Effector memory CD8-positive, alpha-beta T cell (primary cell): ENCODE data around the gene NECTIN1.
A peak's percentile ranks its signal among the peaks of the same experiment; 100 is the strongest.

Experiments used
- ATAC-seq: fragments of 150-1000 bp; cut with Tn5 transposase; replicated peaks from 2 replicates; pipeline ENCODE4 v1.10.0; 2021; ENCODE audit warnings: mild to moderate bottlenecking, moderate library complexity
- DNase-seq, 3 experiments: peaks; one replicate each; pipeline ENCODE4 v3.0.0; 2021
- H3K27ac Mint-ChIP-seq, 2 donors: one replicate each; pipeline ENCODE4 v1.8.0; 2022; ENCODE audit warnings: mild to moderate bottlenecking in 2 of 2, mixed read lengths in 2 of 2, moderate library complexity in 2 of 2
- H3K27me3 Mint-ChIP-seq, 2 donors: one replicate each; pipeline ENCODE4 v1.8.0; 2022; ENCODE audit warnings: mixed read lengths in 2 of 2
- H3K36me3 Mint-ChIP-seq: one replicate; pipeline ENCODE4 v1.8.0; 2022; ENCODE audit warnings: mild to moderate bottlenecking, moderate library complexity, mixed read lengths; ENCODE audit not compliant: insufficient read depth
- H3K4me1 Mint-ChIP-seq, 2 donors: one replicate each; pipeline ENCODE4 v1.8.0; 2022; ENCODE audit warnings: low read depth in 2 of 2, mixed read lengths in 2 of 2
- H3K4me3 Mint-ChIP-seq, 2 donors: one replicate each; pipeline ENCODE4 v1.8.0; 2022; ENCODE audit warnings: mild to moderate bottlenecking in 2 of 2, mixed read lengths in 2 of 2, moderate library complexity in 2 of 2
- H3K9me3 Mint-ChIP-seq, 2 donors: one replicate each; pipeline ENCODE4 v1.8.0; 2022; ENCODE audit warnings: mixed read lengths in 2 of 2

NECTIN1 gene

DNA sequence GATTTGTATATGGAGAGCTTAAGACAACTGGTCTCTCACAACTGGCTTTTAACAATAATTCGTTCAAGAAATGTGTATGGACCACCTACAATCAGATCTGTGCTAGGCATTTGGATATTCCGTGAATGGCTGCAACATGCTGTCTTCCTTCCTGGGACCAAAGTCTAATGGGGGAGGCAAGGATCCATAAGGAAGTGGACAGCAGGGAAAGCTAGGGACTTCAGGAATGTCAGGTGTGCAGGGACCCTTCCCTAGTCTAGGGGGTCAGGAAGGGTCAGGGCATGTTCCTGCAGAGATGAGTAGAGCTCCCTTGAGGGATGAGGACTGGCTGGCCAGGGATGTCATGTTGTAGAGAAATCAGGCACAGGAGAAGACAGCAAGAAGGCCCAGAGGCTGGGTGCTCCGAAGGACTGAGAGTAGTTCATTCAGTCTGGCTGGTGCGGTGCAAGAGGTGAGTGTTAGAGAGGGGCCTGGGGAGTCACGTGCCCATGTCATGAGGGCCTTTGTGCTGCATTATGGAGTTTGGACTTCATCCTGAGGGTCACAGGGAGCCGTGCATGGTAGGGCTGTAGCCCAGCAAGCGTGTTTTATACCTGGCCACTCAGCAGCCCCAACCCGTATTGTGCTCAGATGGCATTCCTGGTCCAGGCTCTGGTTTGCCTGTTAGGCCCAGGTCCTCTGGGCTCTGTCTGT is 8.5 kb upstream of the NECTIN1 start:
- Mint-ChIP-seq H3K9me3 (no peaks in the 10 kb centered on the region), H3K4me1 (peaks cover 3 to 5% of the 10 kb centered on the region in 2 donors), H3K27me3 (peaks cover 58 to 87% of the 10 kb centered on the region in 2 donors), H3K36me3 (no peaks in the 10 kb centered on the region), H3K27ac (no peak overlapping the region), H3K4me3 (no peak overlapping the region)
- no peak for DNase-seq
- no peak for ATAC-seq

DNA sequence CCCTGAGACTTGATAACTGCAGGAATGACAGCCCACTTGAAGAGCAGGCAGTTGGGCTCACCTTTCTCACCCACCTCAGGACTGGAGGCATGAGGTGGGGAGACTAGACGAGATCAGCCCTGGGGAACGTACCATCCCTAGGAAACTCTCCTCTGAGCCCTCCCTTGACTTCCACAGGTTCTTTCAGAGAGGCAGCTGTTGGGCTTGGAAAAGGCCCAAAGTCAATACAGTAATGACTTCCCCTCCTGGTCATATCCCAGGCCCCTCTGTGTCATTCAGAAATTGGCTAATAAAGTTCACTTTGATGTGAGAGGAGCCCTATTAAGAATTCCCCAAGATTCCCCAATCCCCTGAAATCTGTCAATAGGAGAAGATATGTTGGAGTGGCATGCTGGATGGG is 5.8 kb upstream of the NECTIN1 start:
- peaks cover 3% of the 10 kb centered on the region for H3K36me3 Mint-ChIP-seq
- H3K27ac Mint-ChIP-seq: no peak overlapping the region
- H3K27me3 Mint-ChIP-seq: peaks cover 55 to 82% of the 10 kb centered on the region in 2 donors
- DNase-seq: no peak
- no peak for ATAC-seq
- peaks cover 0 to 5% of the 10 kb centered on the region in 2 donors for H3K4me1 Mint-ChIP-seq
- no peak overlapping the region for H3K4me3 Mint-ChIP-seq
- no peaks in the 10 kb centered on the region for H3K9me3 Mint-ChIP-seq

DNA sequence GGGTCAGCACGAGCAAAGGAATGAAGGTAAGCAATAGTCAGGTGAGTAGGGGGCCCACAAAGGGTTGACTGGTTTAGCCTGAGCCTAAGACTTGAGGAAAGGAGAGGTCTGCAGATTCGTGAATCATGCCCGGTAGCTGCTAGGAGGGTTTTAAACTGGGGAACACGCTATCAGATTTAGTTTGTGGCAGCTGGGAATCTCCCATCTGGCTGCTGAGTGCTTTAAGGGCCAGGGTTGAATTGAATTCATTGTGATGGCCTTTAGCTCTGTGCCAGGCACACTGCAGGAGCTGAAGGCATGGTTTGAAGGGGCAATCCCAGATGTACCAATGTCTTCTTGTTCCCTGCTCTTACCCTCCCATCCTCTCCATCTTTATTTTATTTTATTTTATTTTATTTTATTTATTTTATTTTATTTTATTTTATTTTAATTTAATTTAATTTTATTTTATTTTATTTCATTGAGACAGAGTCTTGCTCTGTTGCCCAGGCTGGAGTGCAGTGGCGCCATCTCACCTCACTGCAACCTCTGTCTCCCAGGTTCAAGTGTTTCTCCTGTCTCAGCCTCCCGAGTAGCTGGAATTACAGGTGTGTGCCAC is 1.9 kb upstream of the NECTIN1 start:
- H3K4me1 Mint-ChIP-seq: peaks cover 5 to 17% of the 10 kb centered on the region in 2 donors
- no peak overlapping the region for H3K27ac Mint-ChIP-seq
- DNase-seq (no peak), ATAC-seq (no peak)
- H3K9me3 Mint-ChIP-seq: no peaks in the 10 kb centered on the region
- no peak overlapping the region for H3K4me3 Mint-ChIP-seq
- peaks cover 31 to 51% of the 10 kb centered on the region in 2 donors for H3K27me3 Mint-ChIP-seq
- H3K36me3 Mint-ChIP-seq: peaks cover 3% of the 10 kb centered on the region

DNA sequence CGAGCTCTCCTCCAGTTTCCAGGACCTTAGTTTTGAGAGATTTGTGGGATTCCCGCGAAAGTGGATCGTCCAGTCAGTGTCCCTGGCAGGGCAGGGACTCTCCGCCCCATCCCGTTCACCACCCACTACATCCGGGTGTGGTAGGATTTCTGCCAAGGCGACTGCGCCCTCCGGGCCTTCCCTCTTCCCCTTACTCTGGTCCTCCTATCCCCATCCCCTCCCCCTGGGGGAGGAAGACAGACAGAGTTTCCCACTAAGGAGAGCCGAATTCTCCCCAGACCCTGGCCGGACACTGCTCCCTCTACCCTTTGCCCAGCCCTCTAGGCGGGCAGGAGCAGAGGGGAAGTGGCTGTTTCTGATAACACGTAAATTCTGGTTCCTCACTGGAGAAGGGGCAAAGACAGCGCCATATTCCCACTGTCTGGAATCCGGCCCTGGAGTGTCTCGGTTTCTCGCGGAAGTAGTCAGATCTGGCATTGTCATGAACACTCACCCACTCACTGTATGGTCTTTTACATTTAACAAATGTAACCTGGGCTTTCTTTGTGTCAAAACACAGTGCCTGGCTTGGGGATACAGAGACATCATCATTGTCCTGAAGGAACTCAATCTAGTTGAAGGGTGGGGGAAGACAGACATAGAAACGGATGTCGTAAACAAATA is 1.1 kb upstream of the NECTIN1 start:
- H3K4me1 Mint-ChIP-seq: peaks cover 5 to 19% of the 10 kb centered on the region in 2 donors
- H3K36me3 Mint-ChIP-seq: peaks cover 3% of the 10 kb centered on the region
- H3K9me3 Mint-ChIP-seq: no peaks in the 10 kb centered on the region
- peak in 1 of 3 experiments; percentile 15 for DNase-seq
- H3K27ac Mint-ChIP-seq: peak overlapping the region in 1 of 2 donors; percentile 39
- peak overlapping the region; percentile 77 to 92 for H3K4me3 Mint-ChIP-seq
- H3K27me3 Mint-ChIP-seq: peaks cover 31 to 43% of the 10 kb centered on the region in 2 donors
- ATAC-seq: no peak

DNA sequence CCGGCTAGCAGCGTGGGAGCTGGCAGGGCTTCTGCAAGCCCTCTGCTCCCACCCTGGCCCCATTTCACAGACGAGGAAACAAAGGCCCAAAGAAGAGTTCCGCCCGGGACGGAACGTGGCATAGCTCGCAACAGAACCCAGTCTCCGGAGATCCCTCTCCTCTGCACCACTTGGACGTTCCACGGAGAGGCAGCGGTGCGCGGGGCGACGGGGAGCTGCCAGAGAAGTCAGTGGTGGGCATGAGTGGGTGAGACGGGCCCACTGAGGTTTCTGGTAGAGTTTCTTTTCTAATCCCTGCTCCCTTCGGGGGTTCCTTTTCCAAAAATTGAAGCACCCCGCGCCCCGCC is 554 bp upstream of the NECTIN1 start:
- Mint-ChIP-seq H3K4me3 (peak overlapping the region; percentile 77 to 92), H3K36me3 (peaks cover 3% of the 10 kb centered on the region), H3K9me3 (no peaks in the 10 kb centered on the region), H3K27ac (peak overlapping the region in 1 of 2 donors; percentile 39), H3K27me3 (peaks cover 30 to 39% of the 10 kb centered on the region in 2 donors), H3K4me1 (peaks cover 5 to 19% of the 10 kb centered on the region in 2 donors)
- DNase-seq (no peak), ATAC-seq (peak; percentile 21)

DNA sequence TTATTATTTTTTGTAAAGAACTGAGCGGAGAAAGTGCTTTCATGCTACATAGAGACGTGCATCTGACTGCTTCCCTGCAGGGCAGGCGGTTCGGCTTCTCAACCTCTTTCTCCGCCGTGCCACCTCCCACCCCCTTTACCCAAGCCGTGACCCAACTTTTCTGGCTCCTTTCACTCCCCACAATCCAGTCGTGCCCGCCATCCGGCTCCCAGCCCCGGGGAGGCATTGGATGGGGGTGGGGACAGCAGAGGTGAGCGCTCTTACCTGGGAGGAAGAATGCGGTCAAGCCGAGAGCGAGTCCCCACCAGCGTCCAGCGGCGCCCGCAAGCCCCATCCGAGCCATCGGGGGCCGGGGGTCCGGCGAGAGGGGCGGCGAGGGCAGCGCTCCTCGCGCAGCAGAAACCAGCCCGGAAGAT is 781 bp downstream of the NECTIN1 start:
- Mint-ChIP-seq H3K27me3 (peaks cover 17 to 26% of the 10 kb centered on the region in 2 donors), H3K4me1 (peaks cover 5 to 19% of the 10 kb centered on the region in 2 donors), H3K9me3 (no peaks in the 10 kb centered on the region), H3K27ac (peak overlapping the region; percentile 28 to 53), H3K4me3 (peak overlapping the region; percentile 92), H3K36me3 (peaks cover 7% of the 10 kb centered on the region)
- DNase-seq (no peak), ATAC-seq (no peak)

DNA sequence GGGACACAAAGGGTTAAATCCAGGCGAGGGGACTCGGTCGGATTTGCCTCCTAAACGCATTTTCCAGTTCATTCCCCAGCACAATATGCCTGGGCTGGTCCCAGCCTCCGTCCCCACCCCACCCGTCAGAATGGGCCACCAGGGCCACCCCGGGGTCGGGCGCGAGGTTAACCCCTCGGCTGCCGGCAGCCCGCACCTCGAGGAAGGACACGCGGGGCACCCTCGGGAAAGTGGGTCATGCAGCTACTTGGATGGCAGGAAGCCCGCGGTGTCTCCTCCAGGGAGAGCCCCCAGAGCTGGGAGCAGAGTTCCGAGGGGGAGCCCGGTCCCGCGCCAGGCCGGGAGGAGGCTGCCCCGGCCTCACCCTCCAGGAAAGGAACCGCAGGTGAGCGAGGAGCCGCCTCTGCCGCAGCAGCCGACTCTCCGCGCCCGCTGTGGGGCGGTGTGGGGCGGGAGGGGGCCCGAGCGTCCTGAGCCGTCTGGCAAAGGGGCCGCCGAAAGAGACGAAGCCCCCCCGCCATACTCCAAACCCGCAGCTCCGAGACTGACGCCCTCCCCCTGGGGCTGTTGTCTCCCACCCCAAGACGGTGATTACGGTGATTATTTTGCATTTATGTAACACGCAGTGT is 1.4 kb downstream of the NECTIN1 start:
- Mint-ChIP-seq H3K36me3 (peaks cover 9% of the 10 kb centered on the region), H3K27ac (peak overlapping the region; percentile 28 to 53), H3K9me3 (no peaks in the 10 kb centered on the region), H3K4me3 (peak overlapping the region; percentile 92), H3K4me1 (peaks cover 5 to 19% of the 10 kb centered on the region in 2 donors), H3K27me3 (peaks cover 15 to 23% of the 10 kb centered on the region in 2 donors)
- ATAC-seq (no peak), DNase-seq (peak in 2 of 3 experiments; percentile 8 to 18)

DNA sequence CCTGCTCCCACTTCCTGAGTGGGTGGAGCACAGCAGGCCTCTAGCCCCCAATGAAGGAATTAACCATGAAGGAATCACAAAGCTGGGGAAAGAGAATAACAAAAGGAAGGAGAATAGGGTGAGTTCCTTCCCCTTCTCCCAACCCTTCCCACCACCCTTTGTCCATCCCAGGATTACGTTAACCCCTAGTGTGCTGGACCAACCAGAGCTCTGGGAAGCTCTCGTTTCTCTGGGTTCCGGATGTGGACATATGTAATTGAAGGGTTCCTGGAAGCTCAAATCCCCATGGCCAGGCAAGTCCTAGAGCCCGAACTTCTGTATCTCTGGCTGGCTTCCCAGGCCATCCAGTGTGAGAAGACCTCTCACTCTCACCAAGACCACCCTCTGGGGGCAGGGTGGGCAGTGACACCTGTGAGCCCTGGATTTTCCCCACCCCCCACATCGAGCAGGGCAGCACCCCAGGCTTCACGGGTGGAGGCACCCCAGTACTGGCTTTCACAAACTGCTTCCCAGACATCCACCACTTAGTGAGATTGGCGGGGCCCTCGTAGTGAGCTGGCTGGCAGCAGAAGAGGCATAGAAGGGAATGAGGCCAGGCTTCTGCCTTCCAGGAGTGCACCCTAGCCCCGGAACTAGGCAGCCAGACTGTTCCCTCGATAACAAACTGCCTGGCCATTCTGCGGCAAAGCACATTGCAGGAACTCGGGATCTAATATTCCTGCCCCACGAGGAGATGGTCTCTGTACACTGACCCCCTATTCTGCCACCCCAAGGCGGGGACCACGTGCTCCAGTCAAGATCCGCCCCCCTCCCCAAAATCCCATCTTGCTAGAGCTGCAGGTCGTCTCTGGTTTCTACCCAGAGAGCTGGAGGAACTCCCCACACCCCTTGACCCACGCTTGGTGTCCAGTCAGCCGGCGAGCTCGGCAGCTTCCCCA is 2.1 kb downstream of the NECTIN1 start:
- Mint-ChIP-seq H3K27me3 (peaks cover 23 to 29% of the 10 kb centered on the region in 2 donors), H3K4me3 (peak overlapping the region; percentile 51 to 92), H3K36me3 (peaks cover 9% of the 10 kb centered on the region), H3K9me3 (no peaks in the 10 kb centered on the region), H3K4me1 (peaks cover 5 to 24% of the 10 kb centered on the region in 2 donors), H3K27ac (no peak overlapping the region)
- DNase-seq (no peak), ATAC-seq (no peak)

DNA sequence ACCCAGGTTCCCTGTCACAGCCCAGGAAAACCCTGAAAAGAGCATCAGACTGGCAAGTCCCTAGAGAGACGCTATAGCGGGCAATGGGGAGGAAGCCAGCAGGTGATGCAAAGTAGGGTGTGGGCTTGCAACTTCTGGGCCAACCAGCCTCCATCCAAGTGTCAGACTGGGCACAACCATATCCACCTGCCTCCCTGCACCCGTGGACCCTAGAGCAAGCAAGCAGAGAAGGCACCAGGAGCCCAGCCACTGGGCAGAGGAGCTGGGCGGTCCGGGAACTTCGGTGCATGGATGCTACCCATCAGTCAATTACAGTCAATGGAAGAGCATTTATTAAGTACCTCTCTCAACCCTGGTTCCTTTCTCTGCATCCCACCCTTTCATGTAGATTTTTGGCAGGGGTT is 2.8 kb downstream of the NECTIN1 start:
- peak overlapping the region; percentile 12 to 19 for H3K4me3 Mint-ChIP-seq
- DNase-seq (no peak), ATAC-seq (no peak)
- H3K4me1 Mint-ChIP-seq: peaks cover 5 to 24% of the 10 kb centered on the region in 2 donors
- peaks cover 19 to 26% of the 10 kb centered on the region in 2 donors for H3K27me3 Mint-ChIP-seq
- no peaks in the 10 kb centered on the region for H3K9me3 Mint-ChIP-seq
- H3K27ac Mint-ChIP-seq: no peak overlapping the region
- H3K36me3 Mint-ChIP-seq: peaks cover 9% of the 10 kb centered on the region

DNA sequence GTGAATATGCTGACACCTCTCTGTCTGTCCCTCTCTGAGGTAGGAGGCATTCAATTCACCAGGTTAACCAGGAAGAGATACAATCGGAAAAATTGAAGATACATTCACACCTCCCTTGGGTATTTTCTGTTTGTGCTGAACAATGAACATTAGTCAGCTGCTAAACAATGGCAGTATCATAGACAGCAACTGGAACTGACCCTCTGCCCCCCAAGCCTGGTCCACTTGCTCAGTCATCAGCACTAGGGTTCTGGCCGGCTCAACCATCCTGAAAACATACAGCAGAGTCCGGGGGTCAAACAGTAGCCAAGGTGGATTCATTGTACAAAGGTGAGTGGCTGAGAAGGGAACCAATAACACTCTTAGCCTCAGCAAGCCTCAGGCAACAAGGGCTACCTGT is 4.0 kb downstream of the NECTIN1 start:
- H3K27me3 Mint-ChIP-seq: peaks cover 10 to 18% of the 10 kb centered on the region in 2 donors
- peaks cover 8% of the 10 kb centered on the region for H3K36me3 Mint-ChIP-seq
- no peak for ATAC-seq
- H3K27ac Mint-ChIP-seq: no peak overlapping the region
- H3K4me1 Mint-ChIP-seq: peaks cover 5 to 24% of the 10 kb centered on the region in 2 donors
- no peak overlapping the region for H3K4me3 Mint-ChIP-seq
- H3K9me3 Mint-ChIP-seq: no peaks in the 10 kb centered on the region
- no peak for DNase-seq

DNA sequence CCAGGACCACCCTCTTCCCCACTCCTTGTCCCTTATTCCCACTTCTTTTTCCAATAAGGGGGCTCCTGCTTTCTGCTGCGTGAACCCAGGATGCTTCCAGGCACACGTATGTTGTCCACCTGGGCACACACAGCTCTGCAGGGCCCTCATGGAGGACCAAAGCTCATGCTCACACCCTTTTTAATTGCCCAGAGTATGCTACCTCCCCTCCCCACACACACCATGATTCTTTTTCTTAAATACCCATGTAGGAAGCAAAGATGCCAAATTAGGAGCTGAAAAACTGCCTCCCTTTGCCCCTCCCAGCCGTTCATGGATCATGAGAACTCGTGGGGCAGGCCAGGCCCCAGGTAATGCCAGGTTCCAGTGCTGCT is 5.1 kb downstream of the NECTIN1 start:
- Mint-ChIP-seq H3K4me1 (peaks cover 5 to 20% of the 10 kb centered on the region in 2 donors), H3K27ac (no peak overlapping the region), H3K36me3 (peaks cover 8% of the 10 kb centered on the region), H3K27me3 (peaks cover 10 to 23% of the 10 kb centered on the region in 2 donors), H3K4me3 (no peak overlapping the region), H3K9me3 (no peaks in the 10 kb centered on the region)
- ATAC-seq (no peak), DNase-seq (no peak)

DNA sequence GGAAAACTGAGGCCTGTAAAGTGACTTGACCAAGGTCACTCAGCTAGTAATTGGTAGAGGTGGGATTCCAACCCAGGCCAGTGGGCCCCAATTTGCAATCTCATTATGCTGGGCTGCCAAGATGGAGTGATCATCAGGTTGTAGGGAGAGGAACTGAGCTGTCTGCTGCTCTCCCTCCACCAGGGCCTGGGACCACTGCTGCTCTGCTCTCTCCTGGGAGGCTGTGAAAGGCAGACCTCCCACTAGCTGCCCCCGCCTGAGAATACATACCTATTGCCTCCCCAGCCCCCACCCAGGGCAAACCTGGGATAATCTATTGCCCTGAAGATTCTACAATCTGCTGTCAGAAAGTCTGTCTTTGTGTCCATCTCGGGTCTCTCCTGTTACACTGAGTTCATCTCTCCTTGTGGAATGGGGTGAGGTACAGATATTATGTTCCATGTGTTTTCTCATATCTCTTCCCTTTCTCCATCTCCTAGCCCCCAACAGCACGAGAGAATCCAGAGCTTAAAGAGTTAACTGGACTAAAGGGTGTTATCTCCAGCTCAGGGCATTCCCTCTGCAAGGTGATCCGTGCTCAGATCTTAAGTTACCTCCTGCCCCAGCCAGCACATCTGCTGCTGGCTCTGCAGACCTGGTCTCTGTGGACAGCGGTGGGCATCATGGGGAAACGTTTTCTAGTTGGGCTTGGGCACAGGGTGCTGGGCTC is 5.6 kb downstream of the NECTIN1 start:
- no peaks in the 10 kb centered on the region for H3K9me3 Mint-ChIP-seq
- ATAC-seq: no peak
- peaks cover 10 to 23% of the 10 kb centered on the region in 2 donors for H3K27me3 Mint-ChIP-seq
- H3K27ac Mint-ChIP-seq: no peak overlapping the region
- H3K4me1 Mint-ChIP-seq: peaks cover 5 to 20% of the 10 kb centered on the region in 2 donors
- no peak for DNase-seq
- no peak overlapping the region for H3K4me3 Mint-ChIP-seq
- peaks cover 8% of the 10 kb centered on the region for H3K36me3 Mint-ChIP-seq
